Neural progenitor cell (in vitro differentiated cells): ENCODE data around the gene KRTAP17-1.

ENCODE experiments used
- CTCF ChIP-seq: fragments of 200-600 bp; sonication (generic); IDR thresholded peaks from 2 replicates; pipeline ENCODE4 v1.5.1; 2017; ENCODE audit warnings: antibody characterized with exemption, mild to moderate bottlenecking
- EZH2phosphoT487 ChIP-seq: fragments of 200-600 bp; sonication (generic); IDR thresholded peaks from 2 replicates; pipeline ENCODE4 v1.6.1; 2017; ENCODE audit warnings: antibody characterized with exemption

- TF ChIP-seq EZH2phosphoT487 (no peak), CTCF (no peak)
Measured at GRCh38 chr17:41338961-41339485, 23.5 kb upstream of the KRTAP17-1 start.
